Panc1 (cell line): Measurements from ENCODE around the gene TENT4B. TPM values are rescaled to one million over a fixed set of nuclear protein-coding genes. Genes with fewer than 3 reads are reported as not detected.
"Not testable (repeated sequence)": the region's sequence is repeated elsewhere in the genome, so short reads cannot be mapped to it uniquely, and the experiment has no call there.

Source experiments
- ATAC-seq: fragments of 200-7000 bp; cut with Tn5 transposase; 2 replicates; pipeline ENCODE4 v1.9.1; 2020; ENCODE audit warnings: mild to moderate bottlenecking, moderate library complexity
- BruUV-seq: library from RNA; stranded (reverse); fragments of 400-500 nt; replicated peaks from 2 replicates; lab custom pipeline; 2021; lab: Mats Ljungman, UMichigan
- CTCF ChIA-PET: fragments of 300-600 bp; sonication (Branson Sonifier 250); formaldehyde crosslinking; loops from one replicate; lab custom pipeline; 2022; ENCODE audit warnings: antibody characterized with exemption; lab: Charles Lee
- POLR2A ChIA-PET: fragments of 300-600 bp; sonication (Branson Sonifier 250); formaldehyde crosslinking; loops from one replicate; lab custom pipeline; 2022; ENCODE audit warnings: antibody characterized with exemption; lab: Charles Lee
- DNase-seq: peaks from one replicate; pipeline ENCODE4 v3.0.0-alpha.2; 2010; ENCODE audit warnings: low read depth, low spot score
- H3K27ac ChIP-seq: 2 replicates; pipeline ENCODE4 v1.5.1; 2011; ENCODE audit warnings: mild to moderate bottlenecking, low read length, inconsistent platforms
- H3K27me3 ChIP-seq: fragments of 200-500 bp; sonication (Bioruptor generic); 2 replicates; pipeline ENCODE4 v1.6.0; 2014; ENCODE audit warnings: low read length, inconsistent platforms; ENCODE audit not compliant: control insufficient read depth, insufficient read depth
- H3K36me3 ChIP-seq: fragments of 200-500 bp; sonication (Bioruptor generic); 2 replicates; pipeline ENCODE4 v1.5.1; 2014; ENCODE audit warnings: inconsistent platforms, mild to moderate bottlenecking, low read length, moderate library complexity; ENCODE audit not compliant: control insufficient read depth, insufficient read depth
- H3K4me1 ChIP-seq: 2 replicates; pipeline ENCODE4 v1.5.1; 2011; ENCODE audit warnings: inconsistent platforms, mild to moderate bottlenecking, low read length, moderate library complexity; ENCODE audit not compliant: control insufficient read depth, insufficient read depth
- H3K4me3 ChIP-seq, 2 experiments: 2 replicates each; pipeline ENCODE4 v1.5.1; 2011 to 2012; ENCODE audit warnings: low read depth in 2 of 2, low read length in 2 of 2, mild to moderate bottlenecking in 2 of 2, inconsistent platforms in 1 of 2, moderate library complexity in 1 of 2
- H3K9me3 ChIP-seq: fragments of 200-500 bp; sonication (Bioruptor generic); 2 replicates; pipeline ENCODE4 v1.5.1; 2014; ENCODE audit warnings: low read depth, mild to moderate bottlenecking, inconsistent platforms, low read length, moderate library complexity; ENCODE audit not compliant: control insufficient read depth, insufficient read depth
- CTCF ChIP-seq: fragments of 450-650 bp; IDR thresholded peaks from 2 replicates; pipeline ENCODE4 v1.5.1; 2017; ENCODE audit warnings: mild to moderate bottlenecking
- POLR2AphosphoS5 ChIP-seq: IDR thresholded peaks from 2 replicates; pipeline ENCODE4 v1.6.1; 2012; ENCODE audit warnings: mild to moderate bottlenecking, low read depth, low read length, moderate library complexity
- REST ChIP-seq, 2 experiments: IDR thresholded peaks; 2 replicates each; pipeline ENCODE4 v1.6.1; 2011 to 2012; ENCODE audit warnings: low read depth in 2 of 2, control low read depth in 1 of 2, low read length in 1 of 2, mild to moderate bottlenecking in 1 of 2, moderate library complexity in 1 of 2; ENCODE audit not compliant: insufficient read depth in 1 of 2
- SIN3A ChIP-seq: IDR thresholded peaks from 2 replicates; pipeline ENCODE4 v1.6.1; 2012; ENCODE audit warnings: low read depth, mild to moderate bottlenecking, low read length, moderate library complexity, borderline replicate concordance; ENCODE audit not compliant: insufficient read depth
- TCF7L2 ChIP-seq: IDR thresholded peaks from 2 replicates; pipeline ENCODE4 v1.6.1; 2011; ENCODE audit warnings: mild to moderate bottlenecking, low read depth, low read length, inconsistent platforms
- in situ Hi-C: cut with HindIII; loops from 2 replicates; pipeline ENCODE4 v1.10.0; 2016; ENCODE audit warnings: low sequenced_read_pairs, low pct_unique_long_range_greater_than_20kb
- intact Hi-C: fragments of 100-400 bp; cut with micrococcal nuclease; formaldehyde crosslinking; loops from one replicate; pipeline ENCODE4 v1.10.0; 2022; ENCODE audit not compliant: unreplicated experiment
- total RNA-seq: library from RNA; stranded (reverse); gene quantifications from one replicate; pipeline ENCODE4 v1.2.1, GENCODE V29; 2021; ENCODE audit not compliant: unreplicated experiment

The TENT4B gene
- total RNA-seq, 1 experiment from 2014 or later: 9.7 TPM

DNA sequence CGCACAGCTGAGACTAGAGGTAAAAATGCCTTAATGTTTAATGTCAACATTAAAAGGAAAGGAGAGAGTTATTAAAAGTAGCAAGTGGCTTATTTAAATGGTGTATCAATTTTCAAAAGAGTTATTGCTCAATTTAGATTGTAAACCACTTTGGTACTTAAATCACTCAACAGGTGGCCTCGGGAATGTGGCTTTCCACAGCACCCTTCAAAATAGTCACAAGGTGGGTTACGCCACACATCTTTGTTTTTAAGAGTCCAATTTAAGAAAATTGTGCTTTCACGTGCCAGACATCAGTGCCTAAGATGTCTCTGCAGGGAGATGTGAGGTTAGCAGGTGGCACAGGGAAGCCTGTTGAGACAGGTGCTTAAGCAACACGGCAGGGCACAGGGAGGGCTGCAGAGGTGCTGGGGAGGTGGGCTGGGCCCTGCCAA is 85.8 kb downstream of the TENT4B start:
- Histone ChIP-seq H3K27me3 (no peaks in the 10 kb centered on the region), H3K9me3 (no peaks in the 10 kb centered on the region), H3K4me1 (no peaks in the 10 kb centered on the region), H3K27ac (no peak overlapping the region), H3K36me3 (no peaks in the 10 kb centered on the region), H3K4me3 (no peak overlapping the region)
- ATAC-seq: no peak
- no peak for DNase-seq
- intact Hi-C loops: no loop called here
- POLR2A ChIA-PET: no interaction called here
- CTCF ChIA-PET: no interaction called here
- in situ Hi-C loops: no loop called here
- BruUV-seq: no TSS peak
- no peak for TF ChIP-seq CTCF
- no peak for TF ChIP-seq POLR2AphosphoS5
- TF ChIP-seq REST (IDR thresholded peaks at IDR 0.05; ENCODE audit: insufficient read depth in 1 of 2, low read depth in 2 of 2, low read length in 1 of 2): no peak
- TF ChIP-seq SIN3A: no peak
- no peak for TF ChIP-seq TCF7L2

DNA sequence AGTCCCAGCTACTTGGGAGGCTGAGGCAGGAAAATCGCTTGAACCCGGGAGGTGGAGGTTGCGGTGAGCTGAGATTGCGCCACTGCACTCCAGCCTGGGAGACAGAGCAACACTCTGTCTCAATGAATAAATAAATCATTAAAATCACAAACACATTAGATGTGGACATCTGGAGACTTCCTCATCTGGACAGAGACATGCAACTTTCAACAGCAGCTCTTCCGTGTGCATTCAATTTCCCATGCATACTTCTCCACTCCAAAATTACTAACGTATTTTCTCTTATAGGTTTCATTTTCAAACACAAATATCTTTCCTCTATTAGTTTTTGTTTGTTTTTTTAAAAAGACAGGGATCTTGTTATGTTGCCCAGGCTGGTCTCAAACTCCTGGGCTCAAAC is 89.9 kb downstream of the TENT4B start:
- H3K4me1 ChIP-seq, ATAC-seq, H3K27me3 ChIP-seq, H3K9me3 ChIP-seq, intact Hi-C loops, DNase-seq, H3K36me3 ChIP-seq, H3K27ac ChIP-seq, in situ Hi-C loops, H3K4me3 ChIP-seq, CTCF ChIA-PET, POLR2A ChIA-PET, BruUV-seq: not testable (repeated sequence)

GRCh38 chr16:50244140-50244503 is 91.0 kb downstream of the TENT4B start:
- ATAC-seq: no peak
- Histone ChIP-seq H3K4me1 (peaks cover 4% of the 10 kb centered on the region; the same call in 1 of the 2 replicates), H3K4me3 (no peak overlapping the region), H3K27me3 (no peaks in the 10 kb centered on the region), H3K27ac (no peak overlapping the region), H3K9me3 (no peaks in the 10 kb centered on the region), H3K36me3 (no peaks in the 10 kb centered on the region)
- no peak for TF ChIP-seq CTCF
- TF ChIP-seq POLR2AphosphoS5: no peak
- TF ChIP-seq TCF7L2: no peak
- no peak for TF ChIP-seq REST (IDR thresholded peaks at IDR 0.05; ENCODE audit: insufficient read depth in 1 of 2, low read depth in 2 of 2, low read length in 1 of 2)
- TF ChIP-seq SIN3A: no peak
- in situ Hi-C loops: no loop called here
- no TSS peak for BruUV-seq
- CTCF ChIA-PET: no interaction called here
- POLR2A ChIA-PET: no interaction called here
- intact Hi-C loops: no loop called here
- no peak for DNase-seq
